ENCODE measurements around the gene NPAS3.

The NPAS3 gene

GRCh38 chr14:33184587-33184986, 245.9 kb downstream of the NPAS3 start:
- H3K4me3 ChIP-seq (ENCODE audit: low read depth, low read length), result no peak overlapping the region
- in situ Hi-C loops (cut with HindIII; ENCODE audit: low sequenced_read_pairs), result no loop called here
- peak; percentile 30 for TF ChIP-seq CTCF (IDR thresholded peaks at IDR 0.05; ENCODE audit: low read depth, low read length, missing control alignments)
- no peak for DNase-seq (ENCODE audit: low read depth)

GRCh38 chr14:33186656-33187055, 248.0 kb downstream of the NPAS3 start:
- in situ Hi-C loops (cut with HindIII; ENCODE audit: low sequenced_read_pairs), result no loop called here
- no peak for TF ChIP-seq CTCF (IDR thresholded peaks at IDR 0.05; ENCODE audit: low read depth, low read length, missing control alignments)

GRCh38 chr14:33188880-33189279, 250.2 kb downstream of the NPAS3 start:
- DNase-seq (ENCODE audit: low read depth), result no peak
- in situ Hi-C loops (cut with HindIII; ENCODE audit: low sequenced_read_pairs), result no loop called here
- no peak overlapping the region for H3K4me3 ChIP-seq (ENCODE audit: low read depth, low read length)
- TF ChIP-seq CTCF (IDR thresholded peaks at IDR 0.05; ENCODE audit: low read depth, low read length, missing control alignments), result no peak

More at GRCh38 chr14:33186656-33187055, 248.0 kb downstream of the NPAS3 start:
- DNase-seq (ENCODE audit: low read depth), result no peak
- H3K4me3 ChIP-seq (ENCODE audit: low read depth, low read length), result no peak overlapping the region

GRCh38 chr14:33191855-33192254, 253.2 kb downstream of the NPAS3 start:
- DNase-seq (ENCODE audit: low read depth), result no peak
- in situ Hi-C loops (cut with HindIII; ENCODE audit: low sequenced_read_pairs), result no loop called here
- TF ChIP-seq CTCF (IDR thresholded peaks at IDR 0.05; ENCODE audit: low read depth, low read length, missing control alignments), result no peak

GRCh38 chr14:33194551-33194950, 255.9 kb downstream of the NPAS3 start:
- in situ Hi-C loops (cut with HindIII; ENCODE audit: low sequenced_read_pairs), result no loop called here
- H3K4me3 ChIP-seq (ENCODE audit: low read depth, low read length), result no peak overlapping the region
- no peak for TF ChIP-seq CTCF (IDR thresholded peaks at IDR 0.05; ENCODE audit: low read depth, low read length, missing control alignments)
- no peak for DNase-seq (ENCODE audit: low read depth)

More at GRCh38 chr14:33191855-33192254, 253.2 kb downstream of the NPAS3 start:
- no peak overlapping the region for H3K4me3 ChIP-seq (ENCODE audit: low read depth, low read length)

- no peak overlapping the region for H3K4me3 ChIP-seq (ENCODE audit: low read depth, low read length)
- no peak for TF ChIP-seq CTCF (IDR thresholded peaks at IDR 0.05; ENCODE audit: low read depth, low read length, missing control alignments)
- no peak for DNase-seq (ENCODE audit: low read depth)
- in situ Hi-C loops (cut with HindIII; ENCODE audit: low sequenced_read_pairs), result no loop called here
Observed at GRCh38 chr14:33198684-33199083, 260.0 kb downstream of the NPAS3 start.

GRCh38 chr14:33201116-33201515, 262.4 kb downstream of the NPAS3 start:
- no peak for DNase-seq (ENCODE audit: low read depth)
- H3K4me3 ChIP-seq (ENCODE audit: low read depth, low read length), result no peak overlapping the region
- in situ Hi-C loops (cut with HindIII; ENCODE audit: low sequenced_read_pairs), result no loop called here
- TF ChIP-seq CTCF (IDR thresholded peaks at IDR 0.05; ENCODE audit: low read depth, low read length, missing control alignments), result no peak

Data from astrocyte of the cerebellum (primary cell).